Choroid plexus epithelial cell (primary cell): ENCODE results near the gene SYT15.
"Not testable (repeated sequence)": the region's sequence is repeated elsewhere in the genome, so short reads cannot be mapped to it uniquely, and the experiment has no call there.

Experiments used
- DNase-seq: peaks from one replicate; pipeline ENCODE4 v3.0.0-alpha.2; 2010; ENCODE audit warnings: low read depth
- H3K4me3 ChIP-seq: 2 replicates; pipeline ENCODE4 v1.5.1; 2011; ENCODE audit warnings: low read depth, mild to moderate bottlenecking, control low read depth, low read length, moderate library complexity

Gene SYT15

DNA sequence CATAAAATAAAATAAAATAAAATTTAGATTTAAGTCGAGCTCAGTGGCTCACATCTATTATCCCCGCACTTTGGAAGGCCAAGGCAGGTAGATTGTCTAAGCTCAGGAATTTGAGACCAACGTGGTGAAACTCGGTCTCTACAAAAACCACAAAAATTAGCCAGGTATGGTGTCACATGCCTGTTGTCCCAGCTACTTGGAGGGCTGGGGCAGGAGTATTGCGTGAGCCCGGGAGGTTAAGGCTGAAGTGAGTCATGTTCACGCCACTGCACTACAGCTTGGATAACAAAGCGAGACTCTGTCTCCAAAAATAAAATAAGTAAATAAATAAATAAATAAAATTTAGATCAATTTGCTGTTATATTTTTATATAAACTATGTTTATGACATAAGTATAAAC is 12.1 kb downstream of the SYT15 start:
- H3K4me3 ChIP-seq, DNase-seq: not testable (repeated sequence)

DNA sequence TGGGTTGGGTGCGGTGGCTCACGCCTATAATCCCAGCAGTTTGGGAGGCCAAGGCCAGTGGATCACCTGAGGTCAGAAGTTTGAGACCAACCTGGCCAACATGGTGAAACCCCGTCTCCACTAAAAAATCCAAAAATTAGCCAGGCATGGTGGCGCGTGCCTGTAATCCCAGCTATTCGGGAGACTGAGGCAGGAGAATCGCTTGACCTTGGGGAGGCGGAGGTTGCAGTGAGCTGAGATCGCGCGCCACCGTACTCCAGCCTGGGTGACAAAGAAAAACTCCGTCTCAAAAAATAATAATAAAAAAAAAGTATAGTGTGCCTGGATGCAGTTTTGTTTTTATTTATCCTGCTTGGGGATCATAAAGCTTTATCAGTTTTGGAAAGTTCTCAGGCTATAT is 14.4 kb downstream of the SYT15 start:
- not testable (repeated sequence) for H3K4me3 ChIP-seq, DNase-seq

DNA sequence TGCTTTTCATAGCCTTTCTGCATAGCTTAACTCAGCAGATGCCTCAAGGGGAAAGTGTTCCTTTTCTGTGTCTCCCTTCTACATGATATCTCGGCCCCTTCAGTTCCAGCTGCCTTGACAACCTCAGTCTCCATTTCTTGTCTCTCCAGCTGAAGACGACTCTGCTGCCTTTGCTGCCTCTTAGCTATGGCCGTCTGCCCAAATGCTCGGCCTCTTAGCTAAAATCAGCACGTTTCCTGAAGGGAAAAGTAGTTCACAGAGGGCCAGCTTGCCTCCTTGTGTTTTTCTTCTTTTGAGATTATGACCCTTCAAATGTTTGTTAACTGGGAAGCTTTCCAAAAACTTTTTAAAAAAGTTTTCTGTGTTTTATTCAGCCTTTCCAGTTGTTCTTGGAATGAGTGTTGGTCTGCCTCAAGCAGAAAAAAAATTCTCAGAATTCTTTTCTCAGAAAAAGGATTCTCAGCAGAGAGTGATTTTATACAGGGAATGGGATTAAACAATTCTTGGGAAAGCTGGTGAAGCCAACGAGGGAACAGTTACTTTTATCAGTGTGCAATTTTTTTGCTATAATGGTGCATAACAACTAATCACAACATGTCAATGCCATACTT is 15.6 kb downstream of the SYT15 start:
- H3K4me3 ChIP-seq, DNase-seq: not testable (repeated sequence)

DNA sequence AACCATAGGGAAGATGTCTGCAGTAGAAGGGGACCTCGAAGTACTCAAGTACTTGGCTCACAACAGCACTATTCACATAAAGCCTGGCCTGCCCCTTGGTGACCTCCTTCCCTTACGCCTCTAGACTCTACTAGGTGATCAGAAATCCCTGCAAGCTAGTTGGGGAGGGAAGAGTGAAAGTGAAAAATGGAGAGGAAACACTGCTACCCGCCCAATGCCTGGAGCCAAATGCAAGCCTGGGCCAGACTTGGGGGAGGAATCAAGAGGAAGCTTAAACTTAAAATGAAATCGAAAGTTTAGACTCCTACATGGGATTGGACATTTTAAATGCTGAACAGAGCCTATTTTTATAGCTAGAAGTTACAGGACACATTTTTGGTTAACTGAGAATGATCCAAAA is 17.6 kb downstream of the SYT15 start:
- not testable (repeated sequence) for DNase-seq, H3K4me3 ChIP-seq

DNA sequence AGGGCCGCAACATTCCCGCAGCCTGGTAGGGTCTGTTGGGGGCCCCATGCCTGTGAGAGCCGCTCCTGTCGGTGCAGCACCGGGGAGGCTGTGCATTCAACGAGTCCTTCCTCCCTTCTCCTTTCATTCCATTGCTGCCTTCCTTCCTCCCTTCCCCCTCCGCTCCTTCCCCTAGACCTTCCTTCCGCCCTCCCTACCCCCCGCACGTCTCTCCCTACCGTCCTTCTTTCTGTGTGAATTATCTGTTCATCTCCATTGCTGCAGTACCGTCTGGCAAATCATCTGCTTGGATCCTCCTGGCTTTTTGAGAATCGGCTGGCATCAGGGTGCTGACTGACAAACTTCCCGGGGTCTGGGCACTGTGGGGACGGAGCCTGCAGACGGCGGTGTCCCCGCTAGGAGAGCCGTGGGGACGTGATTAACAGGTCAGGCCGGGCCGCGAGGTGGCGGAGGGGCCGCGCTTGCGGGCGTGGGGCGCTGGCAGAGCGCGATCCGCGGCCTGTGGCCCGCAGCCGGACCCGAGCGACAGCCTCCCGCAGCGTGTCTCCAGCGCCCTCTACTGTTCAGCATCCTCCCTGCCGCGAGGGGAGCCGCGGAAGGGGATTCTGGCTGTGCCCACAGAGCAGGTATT is 18.8 kb downstream of the SYT15 start:
- not testable (repeated sequence) for DNase-seq

DNA sequence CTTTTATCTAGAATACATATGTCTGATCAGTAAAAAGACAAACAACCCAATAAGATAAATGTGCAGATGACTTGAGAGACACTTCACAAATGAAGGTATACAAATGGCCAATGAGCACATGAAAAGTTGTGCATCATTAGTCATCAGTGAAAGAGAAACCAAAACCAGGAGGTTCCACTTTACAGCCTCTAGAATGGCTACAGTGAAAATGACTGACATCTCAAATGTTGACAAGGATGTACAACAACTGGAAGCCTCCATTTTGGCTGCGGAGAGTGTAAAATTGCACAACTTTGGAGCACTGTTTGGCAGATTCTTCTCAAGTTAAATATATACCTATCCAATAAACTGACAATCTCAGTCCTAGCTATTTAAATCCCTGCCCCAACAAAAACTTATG is 21.6 kb downstream of the SYT15 start:
- DNase-seq, H3K4me3 ChIP-seq: not testable (repeated sequence)

More for the DNA sequence above, 18.8 kb downstream of the SYT15 start:
- peak overlapping the region; percentile 49 for H3K4me3 ChIP-seq

DNA sequence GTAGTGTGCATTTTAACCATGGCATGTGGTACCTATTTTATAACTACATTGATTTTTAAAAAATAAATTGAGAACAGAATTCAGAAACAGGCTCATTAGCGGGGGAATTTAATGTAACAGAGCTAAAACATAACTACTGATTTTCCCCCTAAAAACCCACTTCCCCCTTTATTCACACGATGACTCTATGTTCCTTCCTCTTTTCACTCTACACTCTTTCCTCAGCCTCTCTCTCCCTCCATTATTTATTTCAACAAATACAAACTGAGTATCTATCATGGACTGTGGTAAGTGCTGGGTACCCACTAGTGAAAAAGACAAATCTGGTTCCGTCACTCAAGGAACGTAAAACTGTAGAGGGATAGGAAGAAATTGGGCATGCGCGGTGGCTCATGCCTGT is 36.6 kb downstream of the SYT15 start:
- DNase-seq, H3K4me3 ChIP-seq: not testable (repeated sequence)

DNA sequence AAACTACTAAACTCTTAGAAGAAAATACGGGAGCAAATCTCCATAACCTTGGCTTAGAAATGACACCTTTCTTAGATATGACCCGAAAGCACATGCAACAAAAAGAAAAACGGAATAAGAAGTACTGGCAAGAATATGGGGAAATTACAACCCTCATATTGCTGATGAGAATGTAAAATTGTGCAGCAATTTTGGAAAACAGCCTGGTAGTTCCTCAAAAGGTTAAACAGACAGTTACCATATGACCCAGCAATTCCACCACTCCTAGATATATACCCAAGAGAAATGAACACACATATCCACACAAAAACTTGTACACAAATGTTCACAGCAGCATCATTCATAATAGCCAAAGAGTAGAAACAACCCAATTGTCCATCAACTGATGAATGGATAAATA is 37.3 kb downstream of the SYT15 start:
- DNase-seq, H3K4me3 ChIP-seq: not testable (repeated sequence)

DNA sequence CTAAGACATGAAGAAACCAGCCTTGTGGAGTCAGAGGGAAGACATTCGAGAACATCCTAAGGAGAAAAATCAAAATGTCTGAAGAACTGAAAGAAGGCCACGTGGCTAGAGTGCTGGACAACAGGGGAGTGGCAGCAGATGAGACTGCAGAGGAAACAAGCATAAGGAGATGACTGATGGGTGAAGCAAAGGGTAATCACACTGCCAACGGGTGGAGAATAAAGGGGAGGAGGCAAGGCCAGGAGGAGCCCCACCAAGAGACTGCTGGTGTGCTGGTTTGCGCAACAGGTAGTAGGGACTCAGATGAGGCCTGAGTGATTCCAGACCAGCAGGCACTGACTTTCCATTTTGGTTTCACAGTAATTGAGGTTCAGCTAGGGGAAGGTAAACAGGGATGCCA is 38.2 kb downstream of the SYT15 start:
- H3K4me3 ChIP-seq, DNase-seq: not testable (repeated sequence)

DNA sequence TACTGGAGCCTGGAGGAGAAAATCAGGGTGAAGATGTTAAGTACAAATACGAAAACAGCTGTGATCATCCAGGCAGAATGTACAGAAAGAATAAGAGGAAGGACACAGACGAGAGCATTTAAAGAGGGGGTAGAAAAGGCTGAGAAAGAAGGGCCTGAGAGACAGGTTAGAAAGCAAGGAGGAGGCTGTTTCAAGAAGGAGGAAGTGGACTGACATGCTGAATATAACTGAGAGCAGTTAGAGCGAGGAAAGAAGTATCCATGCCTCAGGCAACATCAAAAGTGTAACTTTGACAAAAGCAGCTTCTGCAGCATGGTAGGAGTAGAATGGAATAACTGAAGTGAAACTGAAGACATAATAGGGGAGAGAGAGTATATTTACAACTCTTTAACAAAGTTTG is 39.0 kb downstream of the SYT15 start:
- DNase-seq, H3K4me3 ChIP-seq: not testable (repeated sequence)

DNA sequence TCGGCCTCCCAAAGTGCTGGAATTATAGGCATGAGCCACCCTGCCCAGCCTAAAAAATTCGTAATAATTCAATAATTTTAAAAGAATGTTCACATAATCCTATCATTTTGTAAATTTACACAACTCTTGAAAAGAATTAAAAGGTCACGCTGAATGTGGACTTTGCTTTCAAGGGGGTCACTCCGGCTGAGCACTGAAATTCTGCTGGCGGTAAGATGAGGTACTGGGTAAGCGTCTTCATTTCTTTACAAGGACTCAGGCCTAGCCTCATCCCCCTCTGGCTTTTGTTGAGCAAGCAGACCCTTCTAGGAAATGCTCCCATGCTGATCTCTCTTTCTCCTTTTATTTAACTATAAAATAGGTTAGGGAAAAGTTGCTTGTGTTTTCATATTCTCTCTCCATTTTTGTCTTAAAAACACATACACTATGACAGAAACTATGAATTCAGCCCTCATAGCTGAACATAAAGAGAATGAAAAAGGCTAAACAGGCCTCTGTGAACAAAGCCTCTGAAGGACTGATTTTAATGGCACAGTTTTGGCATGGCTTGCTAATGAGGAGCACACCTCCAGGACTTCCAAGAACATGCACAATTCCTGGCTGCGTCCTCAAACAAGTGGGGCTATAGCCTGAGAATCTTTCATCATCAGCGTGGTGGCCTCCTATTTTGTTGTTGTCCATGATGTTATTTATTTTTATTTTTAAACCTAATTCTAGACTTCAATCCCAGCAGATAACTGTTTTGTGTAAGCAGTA is 45.1 kb downstream of the SYT15 start:
- not testable (repeated sequence) for H3K4me3 ChIP-seq, DNase-seq

DNA sequence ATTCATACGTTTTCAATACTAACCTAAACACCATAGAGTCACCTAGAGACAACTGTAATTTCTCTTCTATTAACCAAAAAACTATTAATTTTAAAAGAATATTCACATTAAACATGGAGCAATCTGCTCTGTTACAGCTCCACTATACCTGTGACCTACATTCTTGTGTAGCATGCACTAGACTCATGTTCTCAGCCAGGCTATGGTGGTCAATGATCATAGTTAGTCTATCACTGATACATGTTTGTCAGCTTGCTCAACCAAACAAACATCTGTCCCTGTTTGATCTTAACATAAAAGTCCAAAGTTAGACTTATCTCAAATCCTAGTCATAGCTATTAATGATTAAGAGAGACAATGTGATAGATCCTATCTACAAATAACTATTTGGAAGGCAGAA is 50.9 kb downstream of the SYT15 start:
- not testable (repeated sequence) for DNase-seq, H3K4me3 ChIP-seq

DNA sequence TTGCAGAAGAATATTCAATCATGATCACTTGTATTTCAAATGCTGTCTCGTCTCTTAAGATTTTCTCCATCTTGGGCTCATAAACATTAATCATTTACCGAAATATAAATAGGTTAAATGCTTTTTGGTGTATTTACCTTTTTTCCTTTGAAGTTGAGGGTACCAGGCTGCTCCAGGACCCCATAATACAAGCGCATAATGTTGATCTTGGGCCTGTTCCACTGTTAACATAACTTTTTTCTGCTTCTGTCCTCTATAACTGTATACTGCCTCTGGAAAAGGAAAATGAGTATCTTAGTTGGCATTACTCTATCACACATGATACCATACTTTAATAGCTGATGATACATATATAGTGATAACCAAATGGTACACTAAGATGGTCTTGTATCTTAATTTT is 51.9 kb downstream of the SYT15 start:
- DNase-seq, H3K4me3 ChIP-seq: not testable (repeated sequence)

DNA sequence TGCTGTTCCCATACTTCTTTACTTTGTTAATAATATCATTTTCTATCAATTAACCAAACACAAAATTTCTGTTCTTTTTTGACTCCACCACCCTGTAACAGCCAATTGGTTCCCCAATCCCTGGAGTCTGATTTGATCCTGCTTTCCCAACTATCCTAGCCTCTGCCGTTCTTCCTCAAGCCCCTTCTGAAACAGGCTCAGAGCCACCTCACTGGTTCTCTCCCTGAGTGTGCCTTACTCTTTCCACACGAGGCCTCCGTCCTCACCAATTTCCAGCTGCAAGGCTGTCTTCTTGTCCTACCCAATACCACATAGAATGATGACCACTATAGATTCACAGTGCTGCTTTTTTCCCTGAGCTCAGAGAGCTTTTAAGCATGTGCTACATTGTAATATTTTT is 52.8 kb downstream of the SYT15 start:
- not testable (repeated sequence) for DNase-seq, H3K4me3 ChIP-seq

DNA sequence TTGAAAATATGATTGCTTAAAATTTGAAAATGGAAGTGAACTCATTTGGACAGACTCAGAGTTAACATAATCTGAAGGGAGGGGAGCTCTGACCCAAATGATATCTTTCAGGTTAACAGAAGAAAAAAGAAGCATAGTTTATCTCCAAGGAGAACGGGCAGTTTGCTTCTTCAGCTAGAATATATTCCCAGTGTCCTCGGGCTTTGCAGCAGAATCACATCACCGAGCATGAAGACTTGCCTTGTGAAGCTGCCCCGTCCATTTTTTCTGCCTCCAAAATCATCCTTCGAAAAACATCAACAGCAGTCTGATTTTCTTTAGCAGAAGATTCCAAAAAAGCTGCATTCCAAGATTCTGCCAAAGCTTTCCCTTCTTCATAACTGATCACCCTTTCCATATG is 55.8 kb downstream of the SYT15 start:
- peak overlapping the region; percentile 39 for H3K4me3 ChIP-seq
- not testable (repeated sequence) for DNase-seq

DNA sequence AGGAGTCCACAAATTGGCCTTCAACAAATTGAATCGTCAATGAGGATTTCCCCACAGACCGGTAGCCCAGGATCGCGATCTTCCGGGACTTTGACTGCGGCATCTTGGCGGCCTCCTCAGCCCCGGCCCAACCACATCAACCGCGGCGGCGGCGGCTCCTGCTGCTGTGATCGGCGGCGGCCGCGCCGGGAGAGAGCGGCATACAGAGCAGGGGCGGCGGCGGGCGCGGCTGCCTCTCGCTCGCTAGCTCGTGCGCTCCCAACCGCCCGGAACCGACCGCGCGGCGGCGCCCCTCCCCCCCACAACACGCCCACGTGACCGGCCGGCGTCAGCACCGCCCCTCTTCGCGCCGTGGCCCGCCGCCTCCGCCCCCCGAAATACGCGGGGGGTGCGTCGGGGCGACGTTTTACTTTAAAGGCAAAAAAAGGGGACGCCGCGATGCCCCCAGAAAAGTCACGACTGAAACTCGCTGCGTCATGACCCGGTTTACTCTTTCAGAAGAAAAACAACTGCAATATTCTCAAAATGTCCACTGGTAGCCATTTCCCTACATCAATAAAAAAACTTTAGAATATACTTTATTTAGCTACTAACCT is 56.5 kb downstream of the SYT15 start:
- H3K4me3 ChIP-seq: peak overlapping the region; percentile 41

DNA sequence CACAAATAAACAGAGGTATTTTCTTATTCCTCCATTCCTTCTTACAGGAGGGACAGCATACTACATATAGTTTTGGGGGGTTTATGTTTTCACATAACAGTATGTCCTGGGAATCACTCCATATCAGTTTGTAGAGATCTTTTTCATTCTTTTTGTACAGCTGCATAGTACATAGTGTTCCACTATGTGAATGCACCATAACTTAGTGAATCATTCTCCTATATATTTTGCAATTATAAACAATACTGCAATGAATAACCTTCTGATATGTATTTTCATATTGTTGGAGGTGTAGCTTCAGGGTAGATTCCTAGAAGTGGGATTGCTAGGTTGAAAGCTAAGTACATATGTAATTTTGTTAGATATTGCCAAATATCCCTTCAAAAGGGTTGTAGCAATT is 61.1 kb downstream of the SYT15 start:
- peak; percentile 12 for DNase-seq
- H3K4me3 ChIP-seq: not testable (repeated sequence)

More for the DNA sequence above, 56.5 kb downstream of the SYT15 start:
- not testable (repeated sequence) for DNase-seq
